GM19468 (cell line): ENCODE data around the gene TPRN.

ENCODE experiments used
- ATAC-seq: cut with Tn5 transposase; IDR thresholded peaks from one replicate; pipeline ENCODE4 v1.9.1; 2021; ENCODE audit warnings: mild to moderate bottlenecking, moderate library complexity, moderate number of reproducible peaks; ENCODE audit not compliant: unreplicated experiment; ENCODE audit errors: extremely low read depth

Gene TPRN

DNA sequence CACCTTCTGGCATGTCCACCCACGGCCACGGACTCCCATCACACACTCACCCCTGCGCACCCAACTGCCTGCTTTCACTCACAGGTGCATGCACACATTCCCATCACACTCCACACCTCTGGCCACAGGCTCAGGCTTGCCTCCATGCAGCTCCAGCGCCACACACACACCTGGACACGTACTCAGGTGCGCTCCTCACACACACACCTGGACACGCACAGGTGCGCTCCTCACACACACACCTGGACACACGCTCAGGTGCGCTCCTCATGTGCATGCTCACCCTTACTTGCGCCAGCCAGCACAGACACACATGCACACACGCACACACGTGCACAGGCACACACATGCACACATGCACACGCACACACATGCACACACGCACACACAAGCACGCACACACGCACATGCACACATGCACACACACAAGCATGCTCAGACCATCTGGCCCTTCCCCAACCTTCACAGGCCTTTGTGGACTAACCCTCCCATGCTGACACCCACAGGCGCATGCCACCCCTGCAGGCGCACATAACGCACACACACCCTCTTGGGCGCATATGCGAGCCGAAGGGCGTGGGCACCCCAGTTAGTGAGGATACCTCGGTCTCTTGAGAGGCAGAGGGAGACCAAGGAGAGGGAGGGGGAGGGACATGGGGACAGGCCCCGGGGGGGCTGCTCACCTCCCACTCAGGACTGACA, 53.3 kb downstream of the TPRN start:
- ATAC-seq, result no peak

DNA sequence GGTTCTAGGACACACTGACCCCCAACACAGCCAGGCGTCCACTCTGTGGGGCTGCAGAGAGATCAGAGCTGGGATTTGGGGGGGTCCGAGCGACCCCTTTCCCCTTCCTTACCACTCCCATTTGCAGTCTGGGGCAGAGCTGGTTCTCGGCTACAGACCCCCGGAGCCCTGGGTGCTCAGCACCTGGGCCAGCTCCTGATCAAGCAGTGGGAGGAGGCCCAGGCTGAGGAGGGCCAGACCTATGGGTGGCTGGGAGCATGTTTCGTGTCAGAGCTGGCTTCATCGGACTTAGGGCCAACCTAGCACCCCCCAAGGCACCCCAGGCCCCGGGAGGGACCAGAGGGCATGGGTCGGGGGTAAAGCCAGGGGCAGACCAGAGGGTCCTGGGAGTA, 54.0 kb downstream of the TPRN start:
- no peak for ATAC-seq

DNA sequence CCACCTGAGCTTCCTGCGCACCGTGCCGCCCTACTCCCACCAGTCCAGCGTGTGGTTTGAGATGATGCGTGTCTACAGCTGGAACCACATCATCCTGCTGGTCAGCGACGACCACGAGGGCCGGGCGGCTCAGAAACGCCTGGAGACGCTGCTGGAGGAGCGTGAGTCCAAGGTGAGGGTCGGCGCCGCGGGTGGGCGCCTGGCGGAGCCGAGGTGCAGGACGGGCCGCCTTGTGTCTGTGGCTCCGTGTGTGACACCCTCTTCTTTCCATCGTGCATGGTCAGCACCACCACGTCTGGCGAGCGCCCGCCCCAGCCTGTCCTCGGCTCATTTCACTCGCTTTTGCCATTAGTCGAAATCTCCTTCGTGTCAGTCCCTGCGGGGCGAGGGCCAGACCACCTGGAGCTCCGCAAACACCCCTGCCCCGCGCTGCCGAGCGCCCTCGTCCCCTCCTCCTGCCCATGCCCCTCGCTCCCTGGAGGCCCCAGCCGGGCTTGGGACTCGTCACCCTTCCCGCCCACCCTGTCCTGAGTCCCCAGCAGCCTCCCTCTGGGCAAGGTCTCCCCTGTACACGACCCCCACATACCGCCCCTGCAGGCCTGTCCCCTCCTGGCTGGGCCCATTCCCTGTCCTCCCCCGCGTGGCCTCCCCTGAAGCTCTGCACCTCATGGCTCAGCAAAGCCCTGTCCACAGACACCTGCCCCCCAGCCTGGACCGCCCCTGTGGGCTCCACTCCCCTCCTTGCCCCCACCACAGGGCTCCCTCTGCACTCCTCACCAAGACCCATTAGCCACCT, 54.6 kb downstream of the TPRN start:
- ATAC-seq, result no peak

DNA sequence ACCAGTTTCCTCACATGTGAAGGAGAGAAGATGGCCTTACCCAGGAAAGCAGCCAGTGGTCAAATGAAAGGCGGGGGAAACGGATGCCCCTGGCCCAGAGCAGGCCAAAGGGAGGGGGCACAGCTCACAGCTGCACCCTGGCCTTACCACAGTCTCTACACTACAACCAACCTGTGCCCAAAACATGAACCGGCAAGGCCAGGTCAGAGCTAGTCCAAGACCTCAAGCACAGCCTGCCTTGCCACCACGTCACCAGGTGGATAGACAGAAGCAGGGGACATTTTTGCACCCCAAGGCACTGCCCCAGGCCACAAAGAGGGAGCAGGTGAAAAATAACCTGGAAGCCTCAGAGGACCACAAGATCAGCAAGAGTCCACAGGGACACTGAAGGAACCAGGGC, 57.1 kb downstream of the TPRN start:
- ATAC-seq, result no peak

DNA sequence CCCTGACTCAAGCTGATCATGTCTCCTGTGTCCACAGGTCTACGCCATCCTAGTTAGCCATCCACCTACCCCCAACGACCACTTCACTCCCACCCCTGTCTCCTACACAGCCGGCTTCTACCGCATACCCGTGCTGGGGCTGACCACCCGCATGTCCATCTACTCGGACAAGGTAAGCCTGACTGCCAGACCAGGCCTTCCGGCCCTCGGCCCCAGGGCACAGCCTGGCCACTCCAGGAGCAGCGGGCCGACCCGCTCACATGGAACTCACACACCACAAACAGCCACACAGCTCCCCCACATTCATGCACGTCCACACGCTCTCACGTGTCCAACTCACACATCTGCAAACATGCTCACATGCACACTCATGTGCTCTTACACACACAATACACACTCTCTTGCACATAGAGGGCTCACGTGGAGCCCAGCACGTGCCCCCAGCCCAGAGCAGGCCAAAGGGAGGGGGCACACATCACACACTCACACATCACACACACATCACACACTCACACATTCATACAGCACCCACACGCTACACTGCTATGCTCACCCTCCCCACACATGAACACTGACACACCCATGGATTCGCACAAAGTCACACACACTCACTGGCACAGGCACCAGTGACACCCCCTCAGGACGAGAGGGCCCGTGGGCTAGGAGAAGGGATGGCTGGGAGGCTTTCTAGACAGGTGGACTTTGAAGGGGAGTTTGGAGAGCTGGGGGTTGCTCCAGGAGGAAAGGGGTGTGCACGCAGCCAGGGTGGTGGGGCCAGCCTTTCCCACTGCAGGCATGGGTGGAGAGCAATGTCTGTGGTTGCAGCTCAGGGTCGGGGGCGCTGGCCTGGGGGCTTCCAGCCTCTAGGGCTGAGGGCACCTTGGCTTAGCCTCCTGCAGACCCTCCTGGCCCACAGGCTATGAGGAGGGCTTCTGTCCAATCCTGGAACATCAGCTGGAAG, 58.3 kb downstream of the TPRN start:
- ATAC-seq, result no peak
